ENCODE results near the gene FLT1.

- TF ChIP-seq CTCF (conservative IDR thresholded peaks at IDR 0.05; ENCODE audit: low read length) (no peak), EZH2phosphoT487 (IDR thresholded peaks at IDR 0.05; ENCODE audit: borderline replicate concordance, low read depth, low read length) (no peak)
These were observed 33.5 kb upstream of the FLT1 start for GRCh38 chr13:28528388-28528787.

Data from OCI-LY7 (cell line).